Aorta (tissue), 5 donors: ENCODE data around the gene KCNN4. TPM values are rescaled to one million over a fixed set of nuclear protein-coding genes. Genes with fewer than 3 reads are reported as not detected.

Experiments used
- ATAC-seq: fragments of 200-7000 bp; cut with Tn5 transposase; one replicate; pipeline ENCODE4 v1.9.1; 2022; ENCODE audit warnings: moderate library complexity; ENCODE audit not compliant: low FRiP score
- DNase-seq, 2 donors: peaks; one replicate each; pipeline ENCODE4 v3.0.0-alpha.2; 2020
- H3K27ac ChIP-seq, 2 donors: one replicate each; pipeline ENCODE4 v1.5.1; 2013; ENCODE audit warnings: low read length in 2 of 2, mild to moderate bottlenecking in 2 of 2, moderate library complexity in 2 of 2, control low read depth in 1 of 2, inconsistent platforms in 1 of 2, low read depth in 1 of 2
- H3K27me3 ChIP-seq, 2 donors: one replicate each; pipeline ENCODE4 v1.6.1; 2013; ENCODE audit warnings: control low read depth in 1 of 2, low read length in 1 of 2, mild to moderate bottlenecking in 1 of 2, moderate library complexity in 1 of 2; ENCODE audit not compliant: insufficient read depth in 2 of 2, control insufficient read depth in 1 of 2
- H3K36me3 ChIP-seq, 2 donors: one replicate each; pipeline ENCODE4 v1.6.1; 2013; ENCODE audit warnings: control low read depth in 1 of 2, low read length in 1 of 2, mild to moderate bottlenecking in 1 of 2; ENCODE audit not compliant: insufficient read depth in 2 of 2, control insufficient read depth in 1 of 2
- H3K4me1 ChIP-seq, 2 donors: one replicate each; pipeline ENCODE4 v1.6.1; 2013; ENCODE audit warnings: low read length in 2 of 2, control low read depth in 1 of 2, mild to moderate bottlenecking in 1 of 2, moderate library complexity in 1 of 2; ENCODE audit not compliant: insufficient read depth in 2 of 2, control insufficient read depth in 1 of 2
- H3K4me3 ChIP-seq, 2 donors: one replicate each; pipeline ENCODE4 v1.5.1; 2013; ENCODE audit warnings: low read length in 2 of 2, control low read depth in 1 of 2, mild to moderate bottlenecking in 1 of 2
- H3K9me3 ChIP-seq: one replicate; pipeline ENCODE4 v1.6.1; 2013; ENCODE audit warnings: mild to moderate bottlenecking, low read length; ENCODE audit not compliant: control insufficient read depth
- WGBS, 2 donors: extraction: QIAGEN DNeasy Blood & Tissue Kit; methylation state at CpG; one replicate each; pipeline ENCODE4 v1.1.7; 2013; 5-methylcytosine and 5-hydroxymethylcytosine counted together
- intact Hi-C, 2 donors: fragments of 100-400 bp; cut with DNase I; formaldehyde crosslinking; loops; one replicate each; pipeline versions ENCODE4 v1.14.2 to v1.15.0; 2022
- polyA plus RNA-seq, 2 donors: library from polyadenylated mRNA; stranded (reverse); fragments of 200-250 nt; gene quantifications; one replicate each; pipeline ENCODE4 v1.2.3, GENCODE V29; 2013
- total RNA-seq, 2 donors: library from RNA; stranded (reverse); fragmentation: NEBNext Ultra II Directional; extraction: Animal tissue kit (Norgen Biotek cat#: 25700); gene quantifications; one replicate each; pipeline ENCODE4 v1.2.1, GENCODE V29; 2021
- donor health status: healthy with polysubstance abuse.
- donor health status: Bipolar disorder and iron deficiency.
- donor health status: DM: no; HTN: no; CAD: no.
- donor health status: DM: no; HTN: no; CAD: no.
- donor health status: DM: yes; HTN: yes; CAD: no.

KCNN4 gene
- total and polyA plus RNA-seq, 4 donors = 1.5 to 8.6 (median 4.2) TPM

DNA sequence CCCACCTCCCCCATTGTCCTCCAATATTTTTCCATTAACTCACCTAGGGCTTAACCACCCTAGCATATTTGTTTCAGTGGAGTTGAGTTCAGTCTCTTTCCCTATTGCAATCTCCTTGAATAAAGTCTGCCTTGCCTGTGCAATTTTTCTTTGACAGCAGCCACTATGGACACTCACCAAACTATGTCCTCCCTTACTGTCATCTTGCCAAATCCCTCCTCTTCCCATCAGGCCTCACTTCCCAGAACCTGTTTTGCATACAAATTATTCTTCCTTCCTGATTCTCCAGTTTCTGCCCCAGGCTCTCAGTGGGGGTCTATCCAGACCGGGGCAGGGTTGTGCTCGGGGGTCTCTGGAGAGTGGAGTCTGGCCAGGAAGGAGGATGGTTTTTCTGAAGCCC lies 23.7 kb upstream of the KCNN4 start:
- DNase-seq = no peak

DNA sequence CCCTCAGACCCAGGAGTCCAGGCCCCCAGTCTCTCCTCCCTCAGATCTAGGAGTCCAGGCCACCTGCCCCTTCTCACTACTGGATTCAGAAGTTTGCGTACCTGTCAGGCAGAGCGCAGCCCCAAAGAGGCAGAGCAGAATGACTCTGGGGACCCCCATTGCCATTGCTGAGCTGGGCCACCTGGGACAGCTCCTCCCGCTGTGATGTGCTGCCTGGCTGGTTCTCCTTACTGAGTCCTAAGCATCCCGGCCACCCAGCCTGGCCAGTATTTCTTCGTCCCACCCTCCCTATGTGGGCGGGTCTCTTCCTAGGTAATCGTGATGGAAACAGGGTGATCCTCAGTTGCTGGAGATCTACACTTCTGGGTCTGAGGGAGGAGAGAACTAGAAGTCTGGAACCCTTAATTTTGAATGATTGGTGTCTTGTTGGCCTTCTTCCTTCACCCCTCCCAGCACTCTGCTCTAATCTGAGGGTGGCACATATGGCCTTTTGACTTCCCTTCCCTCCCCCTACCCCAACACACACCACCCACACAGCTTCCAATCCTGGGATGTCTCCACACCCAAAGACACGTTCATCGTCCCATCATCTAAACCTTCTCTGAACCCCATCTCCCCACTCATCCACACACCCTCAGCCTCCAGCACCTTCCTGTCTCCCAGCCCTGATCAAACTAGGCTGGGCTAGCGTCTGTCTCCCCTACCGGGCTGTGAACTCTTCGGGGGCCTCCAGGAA lies 21.6 kb upstream of the KCNN4 start, which contains the start of gene LYPD5:
Gene LYPD5 (minus strand): TSS at position 232 of the 736 bp plus-strand sequence. CDS start 67 bp downstream, at position 165.
- Histone ChIP-seq H3K27me3 (no peaks in the 10 kb centered on the region), H3K4me1 (no peaks in the 10 kb centered on the region), H3K4me3 (no peak within 1 kb of the TSS), H3K9me3 (no peaks in the 10 kb centered on the region), H3K27ac (no peak within 1 kb of the TSS), H3K36me3 (no peaks in the 10 kb centered on the region)
- WGBS, 2 donors = 55 to 57% methylated on average over 12 of the region's 12 CpGs
- DNase-seq (no peak), ATAC-seq (no peak)
- intact Hi-C loops = no loop called here

More for the DNA sequence above, 23.7 kb upstream of the KCNN4 start:
- no peaks in the 10 kb centered on the region for H3K36me3 ChIP-seq
- ATAC-seq = no peak
- WGBS, 2 donors = 43 to 44% methylated on average over 2 of the region's 2 CpGs
- intact Hi-C loops = no loop called here
- H3K4me1 ChIP-seq = no peaks in the 10 kb centered on the region
- no peak overlapping the region for H3K4me3 ChIP-seq
- no peaks in the 10 kb centered on the region for H3K9me3 ChIP-seq
- H3K27ac ChIP-seq = no peak overlapping the region
- H3K27me3 ChIP-seq = no peaks in the 10 kb centered on the region

DNA sequence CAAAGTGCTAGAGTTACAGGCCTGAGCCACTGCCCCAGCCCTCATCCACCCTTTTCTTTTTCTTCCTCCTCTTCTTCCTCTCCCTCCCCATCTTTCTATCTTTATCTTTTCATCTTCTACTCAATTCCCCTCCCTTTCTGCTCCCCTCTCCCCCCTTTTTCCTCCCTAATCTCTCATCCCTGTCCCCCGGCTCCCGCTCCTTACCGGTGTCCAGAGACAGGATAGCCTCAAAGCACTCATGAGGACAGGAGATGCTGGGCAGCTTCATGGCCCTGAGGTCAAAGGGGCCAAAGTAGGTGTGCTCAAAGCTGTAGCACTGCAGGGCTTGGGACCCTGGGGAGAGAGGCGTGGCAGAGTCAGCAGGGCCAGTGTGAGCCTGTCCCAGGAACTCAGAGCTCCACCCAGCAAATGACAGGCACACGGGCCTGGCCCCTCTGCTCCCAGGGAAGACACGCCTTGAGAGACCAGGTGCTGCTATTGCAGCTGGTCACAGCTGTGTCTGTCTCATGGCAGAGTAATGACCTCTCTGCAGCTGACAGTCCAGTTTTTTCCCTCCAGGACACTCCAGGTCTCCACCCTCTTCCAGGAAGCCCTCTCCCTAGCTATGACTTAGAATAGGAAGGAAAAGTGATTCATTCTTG lies 18.8 kb upstream of the KCNN4 start:
- intact Hi-C loops = no loop called here
- Histone ChIP-seq H3K4me1 (no peaks in the 10 kb centered on the region), H3K27me3 (no peaks in the 10 kb centered on the region), H3K4me3 (no peak overlapping the region), H3K36me3 (no peaks in the 10 kb centered on the region), H3K27ac (no peak overlapping the region), H3K9me3 (peaks cover 1% of the 10 kb centered on the region)
- ATAC-seq (no peak), DNase-seq (no peak)
- 57 to 65% methylated on average over 6 of the region's 6 CpGs for WGBS, 2 donors

DNA sequence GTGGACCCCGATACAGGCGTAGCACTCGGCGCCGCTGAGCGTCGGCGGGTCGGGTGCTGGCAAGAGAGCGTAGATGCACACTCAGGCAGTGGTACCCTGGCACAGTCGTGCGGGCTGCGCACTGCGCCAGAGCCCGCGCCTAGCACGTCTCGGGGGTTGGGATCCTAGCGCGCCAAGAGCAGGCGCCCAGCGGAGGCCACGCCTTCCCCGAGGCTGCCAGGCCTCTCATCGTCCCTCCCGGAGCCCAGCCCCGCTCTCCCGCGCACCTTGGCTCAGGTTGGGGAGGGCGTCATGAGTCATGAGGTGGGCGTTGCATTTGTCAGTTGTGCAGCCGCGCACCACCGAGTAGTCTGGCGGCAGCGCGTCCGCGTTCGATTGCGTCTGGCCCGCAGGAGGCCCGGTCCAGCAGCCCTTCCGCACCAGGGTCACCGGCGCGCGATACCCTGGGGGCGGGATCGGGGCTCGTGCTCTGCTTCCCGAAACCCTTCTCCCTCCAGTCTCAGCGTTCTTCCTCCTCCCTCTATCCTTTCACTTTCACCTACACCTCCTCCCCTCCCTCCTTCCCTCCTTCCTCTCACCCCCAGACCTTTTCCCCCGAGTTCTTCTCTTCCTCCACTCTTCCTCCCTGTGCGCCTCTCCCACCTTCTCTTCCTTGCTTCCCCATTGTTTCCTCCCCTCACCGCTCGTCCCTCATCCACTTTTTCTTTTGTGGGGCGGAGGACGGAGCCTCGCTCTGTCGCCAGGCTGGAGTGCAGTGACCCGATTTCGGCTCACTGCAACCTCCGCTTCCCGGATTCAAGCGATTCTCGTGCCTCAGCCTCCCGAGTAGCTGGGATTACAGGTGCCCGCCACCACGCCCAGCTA lies 18.0 kb upstream of the KCNN4 start:
- Histone ChIP-seq H3K27me3 (no peaks in the 10 kb centered on the region), H3K27ac (no peak overlapping the region), H3K9me3 (peaks cover 1% of the 10 kb centered on the region), H3K4me3 (peak overlapping the region in 1 of 2 donors; percentile 1), H3K4me1 (no peaks in the 10 kb centered on the region), H3K36me3 (no peaks in the 10 kb centered on the region)
- intact Hi-C loops = no loop called here
- WGBS, 2 donors = 11 to 13% methylated on average over 68 to 70 of the region's 70 CpGs
- ATAC-seq = peak; percentile 53
- DNase-seq = peak in 1 of 2 donors; percentile 56

DNA sequence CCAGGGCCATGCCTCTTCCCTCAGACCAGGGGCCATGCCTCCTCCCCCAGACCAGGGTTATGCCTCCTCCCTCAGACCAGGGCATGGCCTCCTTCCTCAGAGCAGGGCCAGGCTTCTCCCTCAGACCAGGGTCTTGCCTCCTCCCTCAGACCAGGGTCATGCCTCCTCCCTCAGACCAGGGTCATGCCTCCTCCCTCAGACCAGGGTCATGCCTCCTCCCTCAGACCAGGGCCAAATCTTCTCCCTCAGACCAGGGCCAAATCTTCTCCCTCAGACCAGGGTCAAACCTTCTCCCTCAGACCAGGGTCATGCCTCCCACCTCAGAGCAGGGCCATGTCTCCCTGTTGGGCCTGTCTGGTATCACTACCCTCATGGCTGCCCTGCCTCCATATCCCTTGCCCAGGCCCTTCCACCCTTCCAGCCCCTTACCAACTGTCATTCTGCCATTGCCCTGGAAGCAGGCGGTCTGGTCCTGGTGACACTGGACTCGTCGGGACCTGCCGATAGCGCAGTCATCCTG lies 17.3 kb upstream of the KCNN4 start:
- 41 to 48% methylated on average over 5 of the region's 5 CpGs for WGBS, 2 donors
- no peaks in the 10 kb centered on the region for H3K36me3 ChIP-seq
- H3K4me1 ChIP-seq = no peaks in the 10 kb centered on the region
- intact Hi-C loops = no loop called here
- no peaks in the 10 kb centered on the region for H3K27me3 ChIP-seq
- no peak overlapping the region for H3K4me3 ChIP-seq
- ATAC-seq = no peak
- H3K27ac ChIP-seq = no peak overlapping the region
- DNase-seq = no peak
- H3K9me3 ChIP-seq = peaks cover 1% of the 10 kb centered on the region

DNA sequence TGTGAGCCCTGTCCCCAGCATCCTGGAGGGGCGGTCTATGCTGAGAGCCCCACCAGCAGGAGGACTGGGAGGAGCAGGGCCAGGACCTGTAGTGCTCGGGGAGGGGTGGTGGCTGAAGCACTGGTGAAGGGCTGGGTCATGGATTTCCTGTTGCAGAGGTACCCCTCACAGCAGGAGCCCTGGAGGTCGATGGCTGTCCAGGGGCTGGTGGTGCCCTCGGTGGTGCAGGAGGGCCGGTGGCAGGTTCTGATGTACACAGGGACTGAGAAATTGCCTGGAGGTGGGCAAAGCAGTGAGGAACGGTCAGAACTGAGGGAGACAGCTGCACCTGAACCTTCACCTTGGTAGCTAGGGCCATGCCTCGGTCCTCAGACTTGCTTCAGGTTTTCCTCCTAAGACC lies 16.8 kb upstream of the KCNN4 start:
- WGBS, 2 donors = 73 to 78% methylated on average over 7 of the region's 7 CpGs
- intact Hi-C loops = no loop called here
- no peaks in the 10 kb centered on the region for H3K27me3 ChIP-seq
- no peaks in the 10 kb centered on the region for H3K36me3 ChIP-seq
- no peak overlapping the region for H3K4me3 ChIP-seq
- DNase-seq (no peak), ATAC-seq (no peak)
- H3K9me3 ChIP-seq = peaks cover 1% of the 10 kb centered on the region
- no peaks in the 10 kb centered on the region for H3K4me1 ChIP-seq
- H3K27ac ChIP-seq = no peak overlapping the region

DNA sequence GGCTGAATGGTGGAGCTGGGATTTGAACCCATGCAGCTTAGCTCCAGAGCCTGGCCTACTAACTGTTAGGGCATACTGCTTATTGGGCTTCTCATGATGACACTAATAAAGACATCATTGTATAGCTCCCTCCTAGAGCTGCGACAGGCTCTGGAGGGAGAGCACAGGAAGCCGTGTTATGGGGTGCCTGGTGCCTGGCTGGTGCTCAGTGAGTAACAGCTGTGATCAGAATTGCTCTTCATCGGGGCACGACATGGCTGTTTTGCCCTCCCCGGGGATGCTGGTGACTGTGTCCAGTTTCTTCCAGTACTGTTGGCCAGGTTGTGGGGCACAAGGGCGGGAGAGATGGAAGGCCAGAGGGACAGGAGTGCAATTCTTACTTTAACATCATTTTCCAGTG lies 16.3 kb upstream of the KCNN4 start:
- 37 to 58% methylated on average over 6 of the region's 6 CpGs for WGBS, 2 donors

DNA sequence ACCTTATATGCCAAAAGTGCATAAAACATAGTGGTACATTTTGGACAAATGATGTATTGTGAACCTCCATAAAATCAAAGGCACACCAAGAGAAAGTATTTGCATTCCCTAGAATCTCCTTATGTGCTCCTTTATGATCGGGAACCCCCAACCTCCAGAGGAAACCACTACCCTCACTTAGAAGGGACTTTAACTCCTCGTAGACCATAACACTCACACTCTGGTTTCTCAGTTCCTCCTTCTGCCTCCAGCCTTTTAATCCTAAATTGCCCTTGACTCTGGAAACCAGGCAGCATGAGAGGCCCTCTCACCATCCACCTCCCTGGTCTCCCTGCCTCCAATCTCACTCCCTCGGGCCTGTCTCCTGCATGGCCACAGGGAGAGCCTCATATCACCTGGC lies 9.8 kb upstream of the KCNN4 start:
- H3K27ac ChIP-seq = no peak overlapping the region
- no peaks in the 10 kb centered on the region for H3K4me1 ChIP-seq
- ATAC-seq (no peak), DNase-seq (peak in 1 of 2 donors; percentile 33)
- H3K27me3 ChIP-seq = no peaks in the 10 kb centered on the region
- peaks cover 1% of the 10 kb centered on the region for H3K9me3 ChIP-seq
- intact Hi-C loops = no loop called here
- no peak overlapping the region for H3K4me3 ChIP-seq
- H3K36me3 ChIP-seq = no peaks in the 10 kb centered on the region
- 28 to 34% methylated on average over 3 of the region's 3 CpGs for WGBS, 2 donors

More for the DNA sequence above, 16.3 kb upstream of the KCNN4 start:
- DNase-seq = no peak
- intact Hi-C loops = no loop called here
- H3K4me1 ChIP-seq = no peaks in the 10 kb centered on the region
- ATAC-seq = no peak
- no peak overlapping the region for H3K4me3 ChIP-seq
- no peaks in the 10 kb centered on the region for H3K36me3 ChIP-seq
- no peaks in the 10 kb centered on the region for H3K27me3 ChIP-seq
- peaks cover 1% of the 10 kb centered on the region for H3K9me3 ChIP-seq
- H3K27ac ChIP-seq = no peak overlapping the region
